HepG2 (cell line): ENCODE measurements around the gene TLE7. TPM values are rescaled to one million over a fixed set of nuclear protein-coding genes. Genes with fewer than 3 reads are reported as not detected.

ENCODE experiments used
- ATAC-seq: fragments of 200-7000 bp; cut with Tn5 transposase; 3 replicates; pipeline ENCODE4 v1.9.1; 2020; ENCODE audit warnings: mild to moderate bottlenecking, moderate library complexity
- BruUV-seq: library from RNA; stranded (reverse); fragments of 400-500 nt; replicated peaks from 2 replicates; lab custom pipeline; 2021; lab: Mats Ljungman, UMichigan
- CTCF ChIA-PET: fragments of 300-600 bp; formaldehyde crosslinking; extraction: SDS; loops from one replicate; lab custom pipeline; 2021; ENCODE audit warnings: low total read pairs, inconsistent platforms, low intra/inter-chr PET ratio; lab: Yijun Ruan, JAX
- POLR2A ChIA-PET: fragments of 350-600 bp; sonication (Branson Sonifier 250); formaldehyde crosslinking; loops from one replicate; lab custom pipeline; 2020; ENCODE audit warnings: antibody characterized with exemption, inconsistent platforms; lab: Yijun Ruan, JAX
- DNase-seq: peaks from one replicate; pipeline ENCODE4 v3.0.0-alpha.2; 2015; ENCODE audit warnings: low spot score
- FAIRE-seq: peaks from 3 replicates; lab custom pipeline; 2011; peaks lifted over from hg19 to GRCh38; lab: Jason Lieb, UNC
- H2AFZ ChIP-seq: one replicate; pipeline ENCODE4 v1.6.1; 2011; ENCODE audit warnings: low read length, inconsistent platforms
- H3K27ac ChIP-seq: fragments of 300-600 bp; 3 replicates; pipeline ENCODE4 v1.8.0; 2011; ENCODE audit warnings: mixed run types, mild to moderate bottlenecking, mixed read lengths, low read length, inconsistent platforms; ENCODE audit not compliant: insufficient read depth; ENCODE audit errors: extremely low read length
- H3K27me3 ChIP-seq, 2 experiments: fragments of 200-600 bp in 1 of 2; 2 replicates in 1 of 2; 3 replicates in 1 of 2; pipeline versions ENCODE4 v1.6.0 to v1.8.0; 2011; ENCODE audit warnings: low read length in 2 of 2, mild to moderate bottlenecking in 2 of 2, moderate library complexity in 2 of 2, inconsistent platforms in 1 of 2; ENCODE audit not compliant: insufficient read depth in 2 of 2, control insufficient read depth in 1 of 2
- H3K36me3 ChIP-seq, 2 experiments: fragments of 200-600 bp in 1 of 2; replicated peaks in 1 of 2; 2 replicates in 1 of 2; 3 replicates in 1 of 2; pipeline versions ENCODE4 v1.5.1 to v1.8.0; 2011; ENCODE audit warnings: low read length in 2 of 2, inconsistent platforms in 1 of 2; ENCODE audit not compliant: insufficient read depth in 2 of 2, control insufficient read depth in 1 of 2
- H3K4me1 ChIP-seq: 2 replicates; pipeline ENCODE4 v1.5.1; 2012; ENCODE audit warnings: low read length, inconsistent platforms; ENCODE audit not compliant: insufficient read depth
- H3K4me2 ChIP-seq: 2 replicates; pipeline ENCODE4 v1.6.0; 2011; ENCODE audit warnings: low read depth, low read length, inconsistent platforms
- H3K4me3 ChIP-seq, 3 experiments: fragments of 200-600 bp in 1 of 3; sonication (generic), shearing (Covaris generic) in 1 of 3; replicated peaks in 1 of 3; 2 replicates each; pipeline ENCODE4 v1.5.1; 2011 to 2016; ENCODE audit warnings: low read length in 3 of 3, inconsistent platforms in 2 of 3, low read depth in 2 of 3, mild to moderate bottlenecking in 2 of 3, control low read depth in 1 of 3, mixed read lengths in 1 of 3; ENCODE audit not compliant: insufficient read depth in 1 of 3
- H3K79me2 ChIP-seq: one replicate; pipeline ENCODE4 v1.6.1; 2011; ENCODE audit warnings: low read length, inconsistent platforms; ENCODE audit not compliant: insufficient read depth
- H3K9ac ChIP-seq: 2 replicates; pipeline ENCODE4 v1.6.0; 2011; ENCODE audit warnings: mild to moderate bottlenecking, low read depth, low read length, inconsistent platforms; ENCODE audit not compliant: insufficient read depth
- H3K9me3 ChIP-seq: 2 replicates; pipeline ENCODE4 v1.5.1; 2012; ENCODE audit warnings: mild to moderate bottlenecking, low read length
- H4K20me1 ChIP-seq: 2 replicates; pipeline ENCODE4 v1.6.0; 2011; ENCODE audit warnings: inconsistent platforms, mild to moderate bottlenecking, low read length, moderate library complexity; ENCODE audit not compliant: insufficient read depth
- EP300 ChIP-seq, 3 experiments: sonication (generic) in 1 of 3; formaldehyde crosslinking in 1 of 3; IDR thresholded peaks; 2 replicates each; pipeline versions ENCODE4 v1.5.1 to v1.6.1; 2011 to 2020; ENCODE audit warnings: low read depth in 2 of 3, low read length in 2 of 3, borderline replicate concordance in 1 of 3, improper control_type of control experiment in 1 of 3, mild to moderate bottlenecking in 1 of 3, missing genetic modification reagents in 1 of 3, moderate library complexity in 1 of 3
- HNRNPH1 ChIP-seq: fragments of 200-400 bp; formaldehyde crosslinking; optimal IDR thresholded peaks from 2 replicates; pipeline ENCODE3; 2017; ENCODE audit warnings: mild to moderate bottlenecking, low read depth, low read length
- HOXA3 ChIP-seq: sonication (generic); formaldehyde crosslinking; IDR thresholded peaks from 2 replicates; pipeline ENCODE4 v1.5.0; 2020; ENCODE audit warnings: missing genetic modification reagents
- KAT7 ChIP-seq: IDR thresholded peaks from 2 replicates; pipeline ENCODE4 v1.6.1; 2018; ENCODE audit warnings: borderline replicate concordance, missing compliant biosample characterization
- NCOA1 ChIP-seq: sonication (generic); formaldehyde crosslinking; IDR thresholded peaks from 2 replicates; pipeline ENCODE4 v1.9.0; 2021; ENCODE audit warnings: missing genetic modification reagents
- PBX3 ChIP-seq: sonication (generic); formaldehyde crosslinking; IDR thresholded peaks from 2 replicates; pipeline ENCODE4 v1.8.1; 2023; ENCODE audit warnings: missing genetic modification reagents, inconsistent platforms, borderline replicate concordance
- RARG ChIP-seq: sonication (generic); formaldehyde crosslinking; IDR thresholded peaks from 2 replicates; pipeline ENCODE4 v1.4.0; 2020; ENCODE audit warnings: low read depth, mild to moderate bottlenecking, missing genetic modification reagents
- SKI ChIP-seq: fragments of 450-650 bp; IDR thresholded peaks from one replicate; pipeline ENCODE4 v1.6.1; 2018; ENCODE audit warnings: mild to moderate bottlenecking; ENCODE audit not compliant: partially characterized antibody
- TEAD2 ChIP-seq: sonication (generic); formaldehyde crosslinking; IDR thresholded peaks from 2 replicates; pipeline ENCODE4 v1.9.0; 2021; ENCODE audit warnings: missing genetic modification reagents
- TMF1 ChIP-seq: sonication (generic); formaldehyde crosslinking; IDR thresholded peaks from 2 replicates; pipeline ENCODE4 v1.8.1; 2022; ENCODE audit warnings: low read depth, missing genetic modification reagents
- ZSCAN9 ChIP-seq: IDR thresholded peaks from 2 replicates; pipeline ENCODE4 v1.6.1; 2016; ENCODE audit warnings: borderline replicate concordance
- WGBS: methylation state at CpG from one replicate; pipeline ENCODE4 v1.1.6; 2017; ENCODE audit warnings: low lambda C conversion rate; 5-methylcytosine and 5-hydroxymethylcytosine counted together
- in situ Hi-C: cut with HindIII; loops from 2 replicates; pipeline ENCODE4 v1.10.0; 2017; ENCODE audit warnings: low pct_unique_long_range_greater_than_20kb; ENCODE audit not compliant: extremely low pct_ligation_motif_present
- intact Hi-C: fragments of 100-400 bp; cut with micrococcal nuclease; formaldehyde crosslinking; loops from one replicate; pipeline ENCODE4 v1.10.0; 2022; ENCODE audit not compliant: unreplicated experiment
- polyA plus RNA-seq, 8 experiments: library from polyadenylated mRNA; depleted of rRNA in 3 of 8; stranded (reverse) in 7 of 8; unstranded in 1 of 8; fragments of >200 nt; fragmentation: Illumina TruSeq in 4 of 8; extraction: Trizol in 4 of 8; gene quantifications; 2 replicates each; pipeline versions ENCODE4 v1.2.1 to v1.2.3, GENCODE V29; 2011 to 2016; ENCODE audit warnings: low read depth in 4 of 8, missing spikeins in 1 of 8, mixed read lengths in 1 of 8; ENCODE audit not compliant: insufficient read depth in 1 of 8
- total RNA-seq, 5 experiments: library from RNA; depleted of rRNA; stranded (reverse); fragments of >200 nt; fragmentation: Illumina TruSeq; extraction: Trizol; gene quantifications; 2 replicates each; pipeline ENCODE4 v1.2.3, GENCODE V29; 2016; ENCODE audit warnings: low read depth in 1 of 5

TLE7 gene
- total and polyA plus RNA-seq, 2 of the 13 experiments (the other 11 are each of a cell fraction or from before 2014, with no cell fraction given), result not detected

- no peak for TF ChIP-seq PBX3
These were observed 5.4 kb downstream of the TLE7 start (continued) for GRCh38 chr16:71436473-71436872.

- TF ChIP-seq HOXA3 (CRISPR knock-in tag) (no peak), RARG (CRISPR knock-in tag) (no peak), NCOA1 (CRISPR knock-in tag) (no peak), ZSCAN9 (CRISPR knock-in tag) (no peak)
- ATAC-seq (no peak), DNase-seq (no peak), FAIRE-seq (no peak)
- Histone ChIP-seq H3K4me1 (peaks cover 9% of the 10 kb centered on the region), H2AFZ (no peak overlapping the region), H3K9ac (no peak overlapping the region), H3K27ac (no peak overlapping the region), H3K4me3 (no peak overlapping the region), H3K4me2 (no peak overlapping the region), H3K27me3 (peaks cover 15 to 57% of the 10 kb centered on the region in 2 experiments), H3K79me2 (no peaks in the 10 kb centered on the region), H4K20me1 (no peaks in the 10 kb centered on the region), H3K36me3 (no peaks in the 10 kb centered on the region), H3K9me3 (no peaks in the 10 kb centered on the region)
- in situ Hi-C loops, result no loop called here
- CTCF ChIA-PET, result no interaction called here
- no TSS peak for BruUV-seq
- intact Hi-C loops, result no loop called here
- POLR2A ChIA-PET, result no interaction called here
- WGBS, result 20% methylated on average over 5 of the region's 6 CpGs
These were observed 8.9 kb downstream of the TLE7 start for GRCh38 chr16:71432906-71433305.

DNA sequence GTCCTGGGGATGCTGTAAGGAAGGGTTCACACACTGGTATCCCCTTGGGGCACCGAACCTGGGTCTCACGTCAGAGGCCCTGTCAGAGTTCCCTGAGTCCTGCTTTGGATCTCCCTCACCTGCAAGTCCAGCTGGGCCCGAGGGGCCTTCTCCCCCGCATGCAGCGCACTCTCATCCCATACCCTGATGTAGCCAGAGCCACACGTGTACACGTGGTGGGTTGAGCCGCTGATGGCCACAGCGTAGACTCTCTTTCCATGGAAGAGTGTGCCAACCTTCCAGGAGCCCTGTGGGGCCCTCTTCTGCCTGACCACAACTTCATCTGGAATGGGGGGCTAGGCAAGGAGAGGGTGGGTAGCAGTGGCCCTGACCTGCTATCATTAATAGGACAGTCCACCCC lies 9.9 kb downstream of the TLE7 start:
- Histone ChIP-seq H3K4me3 (no peak overlapping the region), H3K9ac (no peak overlapping the region), H3K4me2 (no peak overlapping the region), H3K27me3 (peaks cover 12 to 51% of the 10 kb centered on the region in 2 experiments), H3K4me1 (peaks cover 13% of the 10 kb centered on the region), H2AFZ (no peak overlapping the region), H4K20me1 (no peaks in the 10 kb centered on the region), H3K27ac (no peak overlapping the region), H3K9me3 (no peaks in the 10 kb centered on the region), H3K36me3 (no peaks in the 10 kb centered on the region), H3K79me2 (no peaks in the 10 kb centered on the region)
- FAIRE-seq, result no peak
- WGBS, result 43% methylated on average over 9 of the region's 9 CpGs
- in situ Hi-C loops (no loop called here), intact Hi-C loops (no loop called here)
- ChIA-PET POLR2A (no interaction called here), CTCF (no interaction called here)
- no peak for DNase-seq
- ATAC-seq, result no peak
- TF ChIP-seq TMF1, result no peak
- no peak for TF ChIP-seq HNRNPH1
- TF ChIP-seq SKI, result no peak
- no peak for TF ChIP-seq KAT7 (CRISPR knock-in tag)
- TF ChIP-seq EP300 (IDR thresholded peaks at IDR 0.05; ENCODE audit: low read depth in 2 of 2, low read length in 2 of 2), result no peak
- TF ChIP-seq EP300 (CRISPR knock-in tag; IDR thresholded peaks at IDR 0.05; ENCODE audit: borderline replicate concordance), result no peak
- TF ChIP-seq TEAD2, result no peak
- no TSS peak for BruUV-seq
